OCI-LY3 (cell line): ENCODE results near the gene BAZ2A.

Experiments
- H2AFZ ChIP-seq: fragments of 200-600, 300-600 bp; shearing (Covaris generic); 2 replicates; pipeline ENCODE4 v1.6.0; 2014; ENCODE audit warnings: antibody characterized with exemption, low read depth, low read length
- H3K27ac ChIP-seq: fragments of 200-600, 300-600 bp; sonication (generic); 2 replicates; pipeline ENCODE4 v1.5.1; 2014; ENCODE audit warnings: mild to moderate bottlenecking, low read length, moderate library complexity, mixed read lengths
- H3K27me3 ChIP-seq: fragments of 200-600, 300-600 bp; sonication (generic); 2 replicates; pipeline ENCODE4 v1.6.1; 2014; ENCODE audit warnings: low read depth, low read length, mixed read lengths
- H3K36me3 ChIP-seq: fragments of 200-600, 300-600 bp; sonication (generic); replicated peaks from 2 replicates; pipeline ENCODE3; 2014; ENCODE audit warnings: low read depth, low read length, mixed read lengths
- H3K4me1 ChIP-seq: fragments of 300-600, 200-600 bp; sonication (generic); 2 replicates; pipeline ENCODE4 v1.6.1; 2014; ENCODE audit warnings: low read length, mixed read lengths
- H3K4me2 ChIP-seq: fragments of 200-600, 300-600 bp; sonication (generic); 2 replicates; pipeline ENCODE4 v1.6.1; 2014; ENCODE audit warnings: low read length, mixed read lengths
- H3K4me3 ChIP-seq: fragments of 300-600, 200-600 bp; sonication (generic); 2 replicates; pipeline ENCODE4 v1.5.1; 2014; ENCODE audit warnings: antibody characterized with exemption, mild to moderate bottlenecking, low read length, moderate library complexity
- H3K79me2 ChIP-seq: fragments of 300-600, 200-600 bp; shearing (Covaris generic); 2 replicates; pipeline ENCODE4 v1.6.1; 2014; ENCODE audit warnings: mild to moderate bottlenecking, low read length, mixed read lengths
- H3K9ac ChIP-seq: fragments of 300-600, 200-600 bp; shearing (Covaris generic); 2 replicates; pipeline ENCODE4 v1.6.0; 2014; ENCODE audit warnings: mild to moderate bottlenecking, low read length, moderate library complexity
- H3K9me3 ChIP-seq: fragments of 200-600, 300-600 bp; shearing (Covaris generic); 2 replicates; pipeline ENCODE4 v1.6.1; 2014; ENCODE audit warnings: low read length, mixed read lengths; ENCODE audit not compliant: insufficient read depth
- H4K20me1 ChIP-seq: fragments of 200-600, 300-600 bp; sonication (generic); 2 replicates; pipeline ENCODE4 v1.6.1; 2016; ENCODE audit warnings: low read length, mixed read lengths; ENCODE audit not compliant: insufficient read depth
- CTCF ChIP-seq: fragments of 200-600, 300-600 bp; sonication (generic); IDR thresholded peaks from 2 replicates; pipeline ENCODE4 v1.5.1; 2014; ENCODE audit warnings: antibody characterized with exemption, low read length, low read depth
- EZH2phosphoT487 ChIP-seq: fragments of 200-600 bp; shearing (Covaris generic); IDR thresholded peaks from 2 replicates; pipeline ENCODE4 v1.6.1; 2018; ENCODE audit warnings: antibody characterized with exemption, mixed run types, low read depth

BAZ2A gene

GRCh38 chr12:56571121-56571520, 59.0 kb downstream of the BAZ2A start:
- Histone ChIP-seq H3K79me2 (no peaks in the 10 kb centered on the region), H2AFZ (no peak overlapping the region), H3K4me2 (no peak overlapping the region), H3K4me3 (no peak overlapping the region), H4K20me1 (no peaks in the 10 kb centered on the region), H3K4me1 (peaks cover 11% of the 10 kb centered on the region), H3K27ac (no peak overlapping the region), H3K9ac (no peak overlapping the region), H3K27me3 (no peaks in the 10 kb centered on the region), H3K36me3 (no peaks in the 10 kb centered on the region), H3K9me3 (no peaks in the 10 kb centered on the region)
- TF ChIP-seq EZH2phosphoT487 = no peak
- no peak for TF ChIP-seq CTCF

GRCh38 chr12:56568146-56568545, 62.0 kb downstream of the BAZ2A start:
- no peaks in the 10 kb centered on the region for H4K20me1 ChIP-seq
- no peaks in the 10 kb centered on the region for H3K79me2 ChIP-seq
- no peak overlapping the region for H3K4me2 ChIP-seq
- H3K9ac ChIP-seq = no peak overlapping the region
- TF ChIP-seq CTCF = no peak
- TF ChIP-seq EZH2phosphoT487 = no peak
- H2AFZ ChIP-seq = no peak overlapping the region
- no peaks in the 10 kb centered on the region for H3K27me3 ChIP-seq
- no peaks in the 10 kb centered on the region for H3K9me3 ChIP-seq
- no peak overlapping the region for H3K4me3 ChIP-seq
- H3K27ac ChIP-seq = no peak overlapping the region
- H3K36me3 ChIP-seq = no peaks in the 10 kb centered on the region
- peaks cover 11% of the 10 kb centered on the region for H3K4me1 ChIP-seq

GRCh38 chr12:56565510-56566101, 64.5 kb downstream of the BAZ2A start:
- no peak overlapping the region for H3K27ac ChIP-seq
- H3K4me3 ChIP-seq = no peak overlapping the region
- H3K27me3 ChIP-seq = no peaks in the 10 kb centered on the region
- no peaks in the 10 kb centered on the region for H3K79me2 ChIP-seq
- H3K4me2 ChIP-seq = no peak overlapping the region
- no peaks in the 10 kb centered on the region for H3K9me3 ChIP-seq
- H3K36me3 ChIP-seq = no peaks in the 10 kb centered on the region
- H4K20me1 ChIP-seq = no peaks in the 10 kb centered on the region
- no peak overlapping the region for H3K9ac ChIP-seq
- TF ChIP-seq EZH2phosphoT487 (no peak), CTCF (no peak)
- peaks cover 5% of the 10 kb centered on the region; the same call in 1 of the 2 replicates for H3K4me1 ChIP-seq
- H2AFZ ChIP-seq = no peak overlapping the region

GRCh38 chr12:56551070-56551469, 79.1 kb downstream of the BAZ2A start:
- H3K27ac ChIP-seq = no peak overlapping the region
- H3K79me2 ChIP-seq = no peaks in the 10 kb centered on the region
- no peaks in the 10 kb centered on the region for H4K20me1 ChIP-seq

More at GRCh38 chr12:56551070-56551469, 79.1 kb downstream of the BAZ2A start:
- Histone ChIP-seq H3K4me2 (peak overlapping the region; percentile 10; the same call in 1 of the 2 replicates), H2AFZ (no peak overlapping the region), H3K4me1 (peaks cover 7% of the 10 kb centered on the region), H3K9ac (no peak overlapping the region), H3K36me3 (no peaks in the 10 kb centered on the region), H3K27me3 (no peaks in the 10 kb centered on the region), H3K4me3 (no peak overlapping the region), H3K9me3 (no peaks in the 10 kb centered on the region)
- TF ChIP-seq CTCF (no peak), EZH2phosphoT487 (no peak)
